Nephron (organoid): ENCODE data around the gene ZNF146.
"Not testable (repeated sequence)": the region's sequence is repeated elsewhere in the genome, so short reads cannot be mapped to it uniquely, and the experiment has no call there.

ENCODE experiments used
- H3K27ac Mint-ChIP-seq, 3 experiments: 2 replicates each; pipeline ENCODE4 v1.8.0; 2020; ENCODE audit warnings: mixed read lengths in 3 of 3, mild to moderate bottlenecking in 2 of 3, moderate library complexity in 1 of 3
- H3K27me3 Mint-ChIP-seq: 2 replicates; pipeline ENCODE4 v1.8.0; 2021; ENCODE audit warnings: low read depth, mild to moderate bottlenecking, moderate library complexity, mixed read lengths
- H3K36me3 Mint-ChIP-seq: 2 replicates; pipeline ENCODE4 v1.8.0; 2020; ENCODE audit warnings: low read depth, mixed read lengths
- H3K4me1 Mint-ChIP-seq: 2 replicates; pipeline ENCODE4 v1.8.0; 2020; ENCODE audit warnings: mixed read lengths
- H3K4me3 Mint-ChIP-seq, 3 experiments: 2 replicates each; pipeline ENCODE4 v1.8.0; 2020; ENCODE audit warnings: mild to moderate bottlenecking in 3 of 3, mixed read lengths in 3 of 3, moderate library complexity in 2 of 3
- H3K9me3 Mint-ChIP-seq: 2 replicates; pipeline ENCODE4 v1.8.0; 2020; ENCODE audit warnings: mixed read lengths
- TF ChIP-seq, protein P1 (sequence below), 3 experiments: fragments of 200-600 bp; sonication (generic); IDR thresholded peaks; one replicate each; pipeline ENCODE4 v1.5.0; 2021; ENCODE audit warnings: antibody characterized with exemption in 3 of 3; ENCODE audit not compliant: unreplicated experiment in 3 of 3

The ZNF146 gene

GRCh38 chr19:36214386-36215275 lies at the start of gene ZNF146, which contains the start of gene ZNF565:
Gene ZNF146 (plus strand): TSS chr19:36215106. CDS start chr19:36236441, 21,335 bp downstream.
Gene ZNF565 (minus strand): TSS chr19:36214665. CDS start chr19:36201985, 12,680 bp downstream.
- TF ChIP-seq, protein P1, sequence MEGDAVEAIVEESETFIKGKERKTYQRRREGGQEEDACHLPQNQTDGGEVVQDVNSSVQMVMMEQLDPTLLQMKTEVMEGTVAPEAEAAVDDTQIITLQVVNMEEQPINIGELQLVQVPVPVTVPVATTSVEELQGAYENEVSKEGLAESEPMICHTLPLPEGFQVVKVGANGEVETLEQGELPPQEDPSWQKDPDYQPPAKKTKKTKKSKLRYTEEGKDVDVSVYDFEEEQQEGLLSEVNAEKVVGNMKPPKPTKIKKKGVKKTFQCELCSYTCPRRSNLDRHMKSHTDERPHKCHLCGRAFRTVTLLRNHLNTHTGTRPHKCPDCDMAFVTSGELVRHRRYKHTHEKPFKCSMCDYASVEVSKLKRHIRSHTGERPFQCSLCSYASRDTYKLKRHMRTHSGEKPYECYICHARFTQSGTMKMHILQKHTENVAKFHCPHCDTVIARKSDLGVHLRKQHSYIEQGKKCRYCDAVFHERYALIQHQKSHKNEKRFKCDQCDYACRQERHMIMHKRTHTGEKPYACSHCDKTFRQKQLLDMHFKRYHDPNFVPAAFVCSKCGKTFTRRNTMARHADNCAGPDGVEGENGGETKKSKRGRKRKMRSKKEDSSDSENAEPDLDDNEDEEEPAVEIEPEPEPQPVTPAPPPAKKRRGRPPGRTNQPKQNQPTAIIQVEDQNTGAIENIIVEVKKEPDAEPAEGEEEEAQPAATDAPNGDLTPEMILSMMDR (IDR thresholded peaks at IDR 0.05; ENCODE audit: unreplicated experiment in 3 of 3): no peak
- peaks cover 8% of the 10 kb centered on the region for H3K9me3 Mint-ChIP-seq
- no peaks in the 10 kb centered on the region for H3K27me3 Mint-ChIP-seq
- H3K4me3 Mint-ChIP-seq: no peak within 1 kb of the TSS
- H3K4me1 Mint-ChIP-seq: peaks cover 14% of the 10 kb centered on the region
- H3K36me3 Mint-ChIP-seq: peaks cover 32% of the 10 kb centered on the region
- H3K27ac Mint-ChIP-seq: no peak within 1 kb of the TSS

DNA sequence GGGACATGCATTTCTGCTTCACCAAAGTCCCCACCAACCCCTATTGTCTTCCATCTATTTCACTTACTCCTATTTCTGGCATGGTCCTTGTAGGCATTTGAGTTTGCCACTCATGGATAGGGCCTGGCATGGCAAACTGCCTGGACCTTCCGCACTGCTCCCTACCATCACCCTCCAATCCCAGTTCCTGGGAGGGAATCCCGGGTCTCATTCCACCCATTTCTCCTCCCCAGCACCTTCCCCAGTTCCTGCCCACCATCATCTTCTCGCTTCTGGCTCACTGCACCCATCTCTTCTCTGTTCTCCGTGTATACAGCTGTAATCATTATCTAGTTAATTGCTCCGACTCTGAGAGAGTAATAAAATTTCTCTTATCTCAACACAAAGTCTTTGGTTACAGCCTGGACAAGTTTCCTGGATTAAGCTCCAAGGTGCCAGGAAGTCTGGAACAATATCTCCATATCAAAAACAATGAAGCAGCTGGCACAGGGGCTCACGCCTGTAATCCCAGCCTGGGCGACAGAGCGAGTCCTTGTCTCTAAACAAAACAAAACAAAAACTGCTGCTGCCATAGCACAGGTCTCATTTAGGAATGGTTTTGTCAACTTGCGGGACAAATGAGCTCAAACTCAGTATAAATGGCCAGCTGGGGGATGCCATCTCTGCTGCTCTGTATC lies 45.7 kb upstream of the ZNF146 start:
- no peaks in the 10 kb centered on the region for H3K9me3 Mint-ChIP-seq
- TF ChIP-seq, protein P1 (IDR thresholded peaks at IDR 0.05; ENCODE audit: unreplicated experiment in 3 of 3): no peak
- peak overlapping the region; percentile 54 to 91 (median 60) for H3K27ac Mint-ChIP-seq
- H3K4me1 Mint-ChIP-seq: peaks cover 6% of the 10 kb centered on the region
- H3K4me3 Mint-ChIP-seq: no peak overlapping the region
- peaks cover 12% of the 10 kb centered on the region for H3K36me3 Mint-ChIP-seq
- H3K27me3 Mint-ChIP-seq: no peaks in the 10 kb centered on the region

DNA sequence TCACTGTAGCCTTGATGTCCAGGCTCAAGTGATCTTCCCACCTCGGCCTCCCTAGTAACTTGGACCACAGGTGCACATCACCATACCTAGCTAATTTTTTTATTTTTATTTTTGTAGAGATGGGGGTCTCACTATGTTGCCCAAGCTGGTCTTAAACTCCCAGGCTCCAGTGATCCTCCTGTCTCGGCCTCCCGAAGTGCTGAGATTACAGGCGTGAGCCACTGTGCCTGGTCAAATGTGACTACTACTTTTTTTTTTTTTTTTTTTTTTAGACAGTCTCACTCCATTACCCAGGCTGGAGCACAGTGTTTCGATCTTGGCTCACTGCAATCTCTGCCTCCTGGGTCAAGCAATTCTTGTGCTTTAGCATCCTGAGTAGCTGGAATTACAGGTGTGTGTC lies 42.1 kb upstream of the ZNF146 start:
- Mint-ChIP-seq H3K4me1 (peaks cover 6% of the 10 kb centered on the region), H3K36me3 (peaks cover 4% of the 10 kb centered on the region), H3K4me3 (no peak overlapping the region), H3K9me3 (no peaks in the 10 kb centered on the region), H3K27ac (no peak overlapping the region), H3K27me3 (no peaks in the 10 kb centered on the region)
- TF ChIP-seq, protein P1 (IDR thresholded peaks at IDR 0.05; ENCODE audit: unreplicated experiment in 3 of 3): no peak

GRCh38 chr19:36173846-36174245 lies 41.1 kb upstream of the ZNF146 start:
- not testable (repeated sequence) for H3K27me3 Mint-ChIP-seq, H3K9me3 Mint-ChIP-seq, H3K36me3 Mint-ChIP-seq, H3K4me1 Mint-ChIP-seq, H3K27ac Mint-ChIP-seq, H3K4me3 Mint-ChIP-seq

GRCh38 chr19:36179077-36179476 lies 35.8 kb upstream of the ZNF146 start:
- not testable (repeated sequence) for H3K4me3 Mint-ChIP-seq, H3K27ac Mint-ChIP-seq, H3K4me1 Mint-ChIP-seq, H3K9me3 Mint-ChIP-seq, H3K27me3 Mint-ChIP-seq
- peaks cover 21% of the 10 kb centered on the region for H3K36me3 Mint-ChIP-seq

GRCh38 chr19:36182612-36183244 lies 32.2 kb upstream of the ZNF146 start:
- Mint-ChIP-seq H3K4me3 (no peak overlapping the region), H3K27me3 (no peaks in the 10 kb centered on the region), H3K4me1 (no peaks in the 10 kb centered on the region), H3K36me3 (peaks cover 28% of the 10 kb centered on the region), H3K9me3 (no peaks in the 10 kb centered on the region), H3K27ac (no peak overlapping the region)
- TF ChIP-seq, protein P1 (IDR thresholded peaks at IDR 0.05; ENCODE audit: unreplicated experiment in 3 of 3): no peak
